Activated CD4-positive, alpha-beta T cell treated with anti-CD3 and anti-CD28 coated beads, Interleukin-2, amount 10 ng/mL, durations not matched to agents 24 days and 14 days (primary cell): ENCODE results near the gene POMT2. TPM values are rescaled to one million over a fixed set of nuclear protein-coding genes. Genes with fewer than 3 reads are reported as not detected.
"Not testable (repeated sequence)": the region's sequence is repeated elsewhere in the genome, so short reads cannot be mapped to it uniquely, and the experiment has no call there.

Experiments used
- DNase-seq: peaks from one replicate; pipeline ENCODE4 v3.0.0; 2022
- H3K27ac Mint-ChIP-seq: one replicate; pipeline ENCODE4 v1.8.0; 2022; ENCODE audit warnings: mild to moderate bottlenecking, mixed read lengths
- H3K27me3 Mint-ChIP-seq: one replicate; pipeline ENCODE4 v1.8.0; 2022; ENCODE audit warnings: mixed read lengths
- H3K36me3 Mint-ChIP-seq: one replicate; pipeline ENCODE4 v1.8.0; 2022; ENCODE audit warnings: low read depth, mild to moderate bottlenecking, mixed read lengths
- H3K4me1 Mint-ChIP-seq: one replicate; pipeline ENCODE4 v1.8.0; 2021; ENCODE audit warnings: mixed read lengths
- H3K4me3 Mint-ChIP-seq: one replicate; pipeline ENCODE4 v1.8.0; 2022; ENCODE audit warnings: mild to moderate bottlenecking, moderate library complexity, mixed read lengths
- H3K9me3 Mint-ChIP-seq: one replicate; pipeline ENCODE4 v1.8.0; 2021; ENCODE audit warnings: mixed read lengths
- intact Hi-C: fragments of 100-400 bp; cut with micrococcal nuclease; formaldehyde crosslinking; loops from one replicate; pipeline ENCODE4 v1.15.1; 2023
- total RNA-seq: library from RNA; stranded (reverse); gene quantifications from 2 replicates; pipeline ENCODE4 v1.2.3, GENCODE V29; 2022

The POMT2 gene
- total RNA-seq, 1 donor from 2014 or later, result 23.5 TPM

DNA sequence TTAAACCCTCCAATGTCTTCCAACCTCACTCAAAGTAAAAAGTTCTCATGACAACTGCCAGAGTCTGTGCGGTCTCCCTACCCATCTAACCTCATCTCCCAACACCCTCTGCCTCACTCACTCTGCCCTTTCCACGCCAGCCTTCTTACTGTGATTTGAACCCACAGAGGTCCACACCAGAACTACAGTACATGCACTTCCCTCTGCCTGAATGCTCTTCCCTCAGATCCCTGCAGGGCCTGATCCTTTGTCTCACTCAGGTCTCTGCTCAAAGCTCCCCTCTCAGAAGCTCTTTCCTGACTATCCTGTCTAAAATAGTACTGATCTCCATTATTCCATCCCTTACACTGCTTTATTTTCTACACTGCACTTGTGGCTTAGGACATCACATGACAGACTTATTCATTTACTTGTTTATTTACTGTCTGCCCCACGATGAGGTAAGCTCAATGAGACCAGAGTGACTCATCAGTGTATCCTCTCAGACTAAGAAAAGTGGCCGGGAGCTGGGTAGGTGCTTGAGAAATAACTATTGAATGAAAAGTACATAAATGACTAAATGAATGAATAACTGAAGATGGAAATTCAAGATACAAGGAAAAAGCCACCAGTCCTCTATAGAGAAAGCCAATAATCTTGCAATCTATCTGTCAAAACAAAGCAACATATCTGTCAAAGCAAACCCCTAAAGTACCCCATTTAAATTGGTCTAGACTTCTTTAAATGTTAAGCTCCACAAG lies 17.1 kb downstream of the POMT2 start:
- intact Hi-C loops, result loop anchor here (1.0 to 5.0 kb wide), 9 partner anchors 13 to 404 kb away; partner anchors contain the start of genes AHSA1, ALKBH1, CIPC and GSTZ1
- peak; percentile 78 for DNase-seq
- Mint-ChIP-seq H3K36me3 (peaks cover 2% of the 10 kb centered on the region), H3K4me3 (peak overlapping the region; percentile 51), H3K27me3 (no peaks in the 10 kb centered on the region), H3K4me1 (peaks cover 29% of the 10 kb centered on the region), H3K27ac (peak overlapping the region; percentile 91), H3K9me3 (no peaks in the 10 kb centered on the region)

DNA sequence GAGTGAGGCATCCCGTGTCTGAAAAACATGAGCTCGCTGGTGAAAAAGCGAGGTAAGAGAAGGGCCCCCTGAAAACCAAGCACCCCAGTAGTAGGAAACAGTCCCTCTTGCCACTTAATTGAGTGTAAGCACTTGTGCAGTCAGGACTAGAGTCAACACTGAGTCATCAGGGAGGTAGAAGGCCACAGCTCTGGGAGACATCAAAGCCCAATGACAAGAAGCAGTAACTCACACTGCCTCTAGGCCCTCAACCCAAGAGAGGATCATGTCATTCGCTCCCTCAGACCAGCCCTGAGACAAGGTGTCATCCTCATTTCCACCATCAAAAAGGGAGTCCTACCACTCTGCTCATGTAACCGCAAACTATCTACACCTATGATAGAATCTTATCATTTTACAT lies 17.8 kb downstream of the POMT2 start:
- Mint-ChIP-seq H3K27ac (peak overlapping the region; percentile 91), H3K4me3 (peak overlapping the region; percentile 51), H3K36me3 (peaks cover 2% of the 10 kb centered on the region), H3K9me3 (no peaks in the 10 kb centered on the region), H3K27me3 (no peaks in the 10 kb centered on the region), H3K4me1 (peaks cover 29% of the 10 kb centered on the region)
- peak; percentile 81 for DNase-seq
- intact Hi-C loops, result loop anchor here (1.0 to 5.0 kb wide), 9 partner anchors 13 to 404 kb away; partner anchors contain the start of genes AHSA1, ALKBH1, CIPC and GSTZ1

DNA sequence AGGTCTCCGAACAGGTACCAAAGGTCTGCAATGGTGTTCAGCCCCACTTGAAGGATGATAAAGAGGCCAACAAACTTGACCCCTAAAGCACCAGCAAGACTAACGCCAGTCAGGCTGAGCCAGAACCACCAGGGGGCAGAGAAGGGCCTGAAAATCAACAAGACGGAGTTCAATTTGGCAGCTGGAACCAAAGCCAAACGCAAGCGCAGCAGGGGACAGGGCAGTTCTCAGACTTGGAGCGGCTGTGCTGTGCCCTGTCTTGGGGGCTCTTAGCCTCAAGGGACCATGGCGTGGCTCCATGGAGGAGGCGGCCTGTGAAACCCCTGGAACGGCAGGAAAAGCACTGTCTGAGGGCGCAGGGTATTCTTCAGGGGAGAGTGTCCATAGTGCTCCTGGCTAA lies 19.6 kb downstream of the POMT2 start:
- Mint-ChIP-seq H3K27ac (no peak overlapping the region), H3K4me1 (peaks cover 22% of the 10 kb centered on the region), H3K4me3 (no peak overlapping the region), H3K27me3 (no peaks in the 10 kb centered on the region), H3K36me3 (peaks cover 2% of the 10 kb centered on the region), H3K9me3 (no peaks in the 10 kb centered on the region)
- intact Hi-C loops, result loop anchor here (2.0 to 5.0 kb wide), 3 partner anchors 204 to 406 kb away; partner anchors contain the start of genes ALKBH1, CIPC and SLIRP
- peak; percentile 88 for DNase-seq

DNA sequence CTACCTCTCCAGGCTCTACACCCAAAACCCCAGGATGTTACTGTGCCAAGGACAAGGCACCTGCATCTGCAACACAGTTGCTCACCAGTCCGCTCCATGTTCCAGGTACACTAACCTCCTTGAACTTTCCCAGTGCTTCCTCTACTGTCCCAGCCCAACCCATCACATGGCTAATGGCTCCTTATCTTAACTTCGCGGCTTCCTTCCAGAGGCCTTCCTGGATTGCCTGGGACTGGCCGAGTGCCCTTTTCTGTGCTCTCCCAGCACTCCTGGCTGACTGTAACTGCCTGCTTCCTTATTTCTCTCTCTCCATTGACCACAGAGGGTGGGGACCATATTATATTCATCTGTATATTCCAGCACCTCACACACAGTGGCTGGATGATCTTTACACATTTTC lies 20.9 kb downstream of the POMT2 start:
- Mint-ChIP-seq H3K27ac (no peak overlapping the region), H3K4me3 (no peak overlapping the region), H3K36me3 (peaks cover under 1% of the 10 kb centered on the region), H3K9me3 (no peaks in the 10 kb centered on the region), H3K27me3 (no peaks in the 10 kb centered on the region), H3K4me1 (peaks cover 18% of the 10 kb centered on the region)
- no peak for DNase-seq
- intact Hi-C loops, result loop anchor here (2.0 to 5.0 kb wide), 3 partner anchors 202 to 408 kb away; partner anchors contain the start of genes ALKBH1, CIPC and SLIRP

DNA sequence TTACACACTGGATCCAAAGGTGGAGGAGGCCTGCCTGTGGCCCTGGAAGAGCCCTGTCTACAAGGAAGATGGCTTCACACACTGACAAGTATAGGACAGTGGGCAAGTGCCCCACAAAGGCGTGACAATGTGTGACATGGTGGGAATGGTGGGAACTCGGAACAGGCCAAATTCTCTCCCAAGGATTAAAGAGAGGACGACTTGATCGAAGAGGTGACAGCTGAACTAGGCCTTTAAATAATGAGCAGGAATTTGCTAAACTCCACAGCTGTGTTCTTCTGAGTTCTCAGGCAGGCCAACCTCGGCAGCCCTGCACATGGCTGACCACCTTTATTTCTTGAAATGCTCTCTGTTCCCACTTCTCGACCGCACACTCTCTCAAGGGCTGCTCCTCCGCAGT lies 23.8 kb downstream of the POMT2 start:
- H3K4me3 Mint-ChIP-seq, result no peak overlapping the region
- H3K4me1 Mint-ChIP-seq, result no peaks in the 10 kb centered on the region
- no peak for DNase-seq
- no peaks in the 10 kb centered on the region for H3K9me3 Mint-ChIP-seq
- intact Hi-C loops, result no loop called here
- H3K27me3 Mint-ChIP-seq, result no peaks in the 10 kb centered on the region
- H3K36me3 Mint-ChIP-seq, result no peaks in the 10 kb centered on the region
- H3K27ac Mint-ChIP-seq, result no peak overlapping the region

DNA sequence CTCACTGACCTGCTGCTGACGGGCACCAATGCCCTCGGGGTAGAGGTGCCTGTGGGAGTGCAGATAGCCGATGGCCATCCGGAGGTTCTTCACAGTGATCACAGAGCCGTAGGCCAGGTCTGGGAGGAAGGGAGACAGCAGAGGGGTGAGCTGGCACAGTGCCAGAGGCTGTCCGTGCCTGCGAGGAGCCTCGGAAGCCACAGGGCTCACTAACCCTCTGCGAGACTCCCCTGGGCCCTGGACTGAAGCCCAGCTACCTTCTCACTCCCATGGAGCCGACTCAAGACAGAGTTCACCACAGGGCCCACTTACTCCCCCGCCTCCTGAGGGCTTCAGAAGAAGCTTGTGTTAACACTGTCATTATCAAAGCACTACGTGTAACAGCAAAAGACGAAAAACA lies 24.5 kb downstream of the POMT2 start:
- DNase-seq, result no peak
- no peaks in the 10 kb centered on the region for H3K4me1 Mint-ChIP-seq
- H3K36me3 Mint-ChIP-seq, result no peaks in the 10 kb centered on the region
- no peak overlapping the region for H3K4me3 Mint-ChIP-seq
- no peaks in the 10 kb centered on the region for H3K27me3 Mint-ChIP-seq
- no peak overlapping the region for H3K27ac Mint-ChIP-seq
- intact Hi-C loops, result no loop called here
- H3K9me3 Mint-ChIP-seq, result no peaks in the 10 kb centered on the region

DNA sequence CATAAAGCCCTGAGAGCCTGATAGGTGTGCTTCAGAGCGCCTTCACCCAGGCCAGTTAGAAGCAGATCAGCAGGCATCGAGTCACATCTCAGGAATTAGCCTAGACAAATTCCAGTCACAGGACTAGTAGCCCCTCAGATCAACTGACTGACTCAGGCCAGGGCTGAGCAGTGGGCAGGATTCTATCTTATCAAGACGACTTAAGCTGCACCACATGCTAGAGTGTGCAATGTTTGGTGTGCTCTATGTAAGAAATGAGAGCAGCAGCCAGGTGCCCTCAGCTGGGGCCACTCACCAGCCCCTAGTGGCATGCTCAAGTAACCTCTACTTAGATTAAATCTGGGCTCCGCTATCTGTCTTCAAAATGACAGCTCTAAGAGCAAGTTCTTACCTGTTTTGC lies 30.0 kb downstream of the POMT2 start:
- Mint-ChIP-seq H3K36me3 (peaks cover 2% of the 10 kb centered on the region), H3K9me3 (no peaks in the 10 kb centered on the region), H3K4me3 (no peak overlapping the region), H3K4me1 (no peaks in the 10 kb centered on the region), H3K27ac (no peak overlapping the region), H3K27me3 (no peaks in the 10 kb centered on the region)
- intact Hi-C loops, result no loop called here
- DNase-seq, result no peak

DNA sequence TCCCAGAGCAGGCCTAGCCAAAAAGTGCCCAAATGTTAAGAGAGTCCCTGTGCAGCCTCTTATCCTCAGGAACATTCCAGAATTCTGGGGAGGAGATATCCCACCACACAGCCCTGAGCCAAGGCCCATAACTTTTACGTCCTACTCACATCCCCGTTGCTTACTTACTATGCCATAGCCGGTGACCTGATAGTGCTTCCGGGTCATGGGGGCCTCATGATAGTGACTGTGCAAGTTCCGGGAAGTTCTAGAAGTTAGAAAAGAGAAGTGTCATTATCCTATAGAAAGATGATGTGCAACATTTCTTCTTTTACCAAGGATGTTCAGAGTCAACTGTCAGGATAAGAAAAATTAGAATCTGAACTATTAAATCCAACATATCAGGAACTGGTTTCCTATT lies 34.1 kb downstream of the POMT2 start:
- Mint-ChIP-seq H3K4me3 (no peak overlapping the region), H3K36me3 (peaks cover 9% of the 10 kb centered on the region), H3K27ac (no peak overlapping the region), H3K9me3 (no peaks in the 10 kb centered on the region), H3K27me3 (no peaks in the 10 kb centered on the region), H3K4me1 (no peaks in the 10 kb centered on the region)
- intact Hi-C loops, result no loop called here
- no peak for DNase-seq

DNA sequence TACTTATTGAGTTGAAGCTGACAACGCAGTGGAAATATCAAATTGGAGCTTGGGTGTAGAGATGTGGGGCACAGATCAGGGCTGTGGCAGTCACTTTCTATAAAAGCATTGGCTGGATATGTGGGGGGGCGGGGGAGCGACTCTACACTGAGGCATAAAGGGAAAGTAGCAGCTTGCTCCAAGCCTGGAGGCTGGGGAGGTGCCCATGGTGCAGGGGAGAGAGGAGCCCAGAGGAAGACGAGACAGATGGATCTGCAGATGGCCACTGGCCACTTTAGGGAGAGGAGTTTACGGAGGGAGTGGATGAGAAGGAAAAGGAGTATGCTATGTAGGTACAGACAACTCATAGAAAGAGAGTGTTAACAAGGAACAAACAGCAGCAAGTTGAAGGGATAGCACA lies 36.2 kb downstream of the POMT2 start:
- H3K4me3 Mint-ChIP-seq, result no peak overlapping the region
- DNase-seq, result no peak
- intact Hi-C loops, result no loop called here
- H3K4me1 Mint-ChIP-seq, result no peaks in the 10 kb centered on the region
- H3K27ac Mint-ChIP-seq, result no peak overlapping the region
- H3K27me3 Mint-ChIP-seq, result no peaks in the 10 kb centered on the region
- peaks cover 9% of the 10 kb centered on the region for H3K36me3 Mint-ChIP-seq
- H3K9me3 Mint-ChIP-seq, result no peaks in the 10 kb centered on the region

DNA sequence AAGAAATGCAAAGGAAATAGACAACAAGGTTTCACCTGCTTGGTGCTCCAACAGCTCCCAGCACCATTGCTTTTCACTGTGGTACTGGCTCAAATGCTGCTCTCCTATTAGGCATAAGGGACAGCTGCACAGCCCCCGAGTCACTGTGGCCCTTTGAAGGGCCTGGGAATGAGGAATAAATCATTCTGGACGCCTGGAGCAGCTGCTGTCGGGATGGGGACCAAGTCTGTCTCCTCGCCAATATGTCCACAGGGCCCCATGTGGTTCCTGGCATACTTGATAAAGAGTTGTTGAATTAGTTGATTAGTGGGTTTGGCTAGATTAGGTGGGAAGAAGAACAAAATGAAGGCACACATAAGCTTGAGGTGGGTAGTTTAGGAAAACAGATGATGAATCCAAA lies 36.6 kb downstream of the POMT2 start:
- H3K27ac Mint-ChIP-seq, result no peak overlapping the region
- intact Hi-C loops, result no loop called here
- no peaks in the 10 kb centered on the region for H3K27me3 Mint-ChIP-seq
- no peak overlapping the region for H3K4me3 Mint-ChIP-seq
- no peak for DNase-seq
- peaks cover 9% of the 10 kb centered on the region for H3K36me3 Mint-ChIP-seq
- H3K9me3 Mint-ChIP-seq, result no peaks in the 10 kb centered on the region
- no peaks in the 10 kb centered on the region for H3K4me1 Mint-ChIP-seq

DNA sequence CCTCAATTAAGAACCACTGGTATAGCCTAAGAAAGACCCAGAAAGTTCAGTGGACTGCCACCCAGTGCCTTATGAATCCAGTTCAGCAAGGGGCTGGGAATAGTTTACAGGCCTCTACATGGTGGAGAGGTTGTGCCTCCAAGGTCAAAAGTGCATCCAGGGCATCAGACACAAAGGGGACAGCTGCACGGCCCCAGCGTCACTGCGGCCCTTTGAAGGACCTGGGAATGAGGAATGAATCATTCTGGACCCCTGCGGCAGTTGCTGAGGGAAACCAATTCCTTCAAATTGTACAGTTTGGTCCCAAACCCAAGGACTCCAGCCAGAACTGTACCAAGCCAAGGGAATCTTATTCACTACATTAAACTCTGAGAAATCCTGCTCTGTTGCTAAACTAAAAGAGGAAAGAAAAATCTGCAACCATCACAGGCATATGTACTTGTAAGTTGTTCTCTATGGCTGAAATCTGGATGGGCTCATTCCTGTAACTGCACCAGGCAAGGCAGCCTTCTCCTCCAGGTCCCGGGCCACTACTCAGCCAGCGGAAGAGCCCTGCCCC lies 38.8 kb downstream of the POMT2 start:
- H3K4me1 Mint-ChIP-seq, result no peaks in the 10 kb centered on the region
- peaks cover 9% of the 10 kb centered on the region for H3K36me3 Mint-ChIP-seq
- DNase-seq, result no peak
- no peak overlapping the region for H3K27ac Mint-ChIP-seq
- no peak overlapping the region for H3K4me3 Mint-ChIP-seq
- intact Hi-C loops, result no loop called here
- no peaks in the 10 kb centered on the region for H3K27me3 Mint-ChIP-seq
- H3K9me3 Mint-ChIP-seq, result no peaks in the 10 kb centered on the region

DNA sequence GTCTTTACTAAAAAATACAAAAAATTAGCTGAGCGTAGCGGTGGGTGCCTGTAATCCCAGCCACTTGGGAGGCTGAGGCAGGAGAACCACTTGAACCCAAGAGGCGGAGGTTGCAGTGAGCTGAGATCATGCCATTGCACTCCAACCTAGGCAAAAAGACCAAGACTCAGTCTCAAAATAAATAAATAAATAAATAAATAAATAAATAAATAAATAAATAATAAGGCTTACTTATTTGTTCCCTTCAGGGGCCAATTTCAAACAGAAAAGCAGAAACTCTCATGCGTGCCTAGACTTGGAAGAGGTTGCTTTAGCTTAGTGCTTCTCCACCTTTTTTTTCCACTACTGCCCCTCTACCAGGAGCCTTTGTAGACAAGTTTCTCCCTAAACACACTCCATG lies 39.8 kb downstream of the POMT2 start:
- H3K4me3 Mint-ChIP-seq, DNase-seq, H3K9me3 Mint-ChIP-seq, H3K27ac Mint-ChIP-seq, H3K4me1 Mint-ChIP-seq, H3K36me3 Mint-ChIP-seq, H3K27me3 Mint-ChIP-seq, intact Hi-C loops: not testable (repeated sequence)

DNA sequence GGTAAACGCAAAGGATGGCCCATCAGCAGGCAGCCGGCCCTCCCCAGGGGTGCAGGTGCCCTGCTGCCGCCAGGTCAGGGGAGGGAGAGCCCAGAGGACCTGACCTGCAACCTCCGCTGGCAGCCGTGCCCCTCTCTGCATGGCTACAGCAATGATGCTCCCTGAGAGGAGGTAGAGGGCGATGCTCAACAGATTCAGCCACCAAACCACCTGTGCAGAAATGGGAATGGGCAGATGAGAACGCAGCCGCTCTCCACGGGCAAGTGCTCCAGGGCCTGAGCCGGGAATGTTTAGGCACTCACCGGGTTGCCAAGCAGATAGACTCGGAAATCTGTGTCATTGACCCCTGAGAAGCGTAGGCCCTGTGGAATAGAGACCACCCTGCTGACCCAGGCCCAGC lies 41.0 kb downstream of the POMT2 start:
- DNase-seq, result no peak
- Mint-ChIP-seq H3K9me3 (no peaks in the 10 kb centered on the region), H3K27ac (no peak overlapping the region), H3K4me3 (no peak overlapping the region), H3K27me3 (no peaks in the 10 kb centered on the region), H3K4me1 (no peaks in the 10 kb centered on the region), H3K36me3 (peaks cover 5% of the 10 kb centered on the region)
- intact Hi-C loops, result no loop called here

DNA sequence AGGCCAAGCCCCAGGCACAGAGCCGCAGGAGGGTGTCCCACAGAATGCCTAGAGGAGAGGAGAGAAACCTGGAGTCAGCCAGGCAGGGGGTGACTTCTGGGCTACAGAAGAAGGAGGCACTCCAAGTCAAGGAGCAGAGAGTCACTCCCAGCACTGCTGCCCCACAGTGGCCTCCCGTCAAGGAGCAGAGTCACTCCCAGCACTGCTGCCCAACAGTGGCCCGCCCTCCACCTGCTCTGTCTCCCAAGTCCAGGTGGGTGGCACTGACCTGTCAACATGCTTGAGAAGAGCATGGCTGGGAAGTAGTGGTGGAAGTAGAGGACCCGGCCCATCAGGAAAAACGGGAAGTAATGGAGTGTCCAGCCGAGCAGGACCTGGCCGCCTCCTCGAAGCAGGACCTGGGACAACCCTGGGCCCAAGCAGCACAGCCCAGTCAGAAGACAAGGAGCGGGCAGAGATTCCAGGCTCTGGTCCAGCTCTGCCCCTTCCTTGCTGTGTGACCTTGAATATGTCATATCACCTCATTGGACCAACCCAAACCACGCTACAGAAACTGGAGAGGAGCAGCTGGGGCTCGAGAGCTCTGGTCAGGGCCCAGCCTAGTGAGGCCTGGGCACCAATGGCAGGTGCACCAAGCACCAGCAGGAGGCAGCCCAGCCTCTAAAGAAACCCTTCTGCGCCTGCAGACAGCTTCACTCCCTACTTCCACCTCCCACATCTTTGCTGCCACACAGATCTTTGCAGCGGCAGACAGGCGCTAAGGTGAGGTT lies 42.0 kb downstream of the POMT2 start:
- Mint-ChIP-seq H3K27ac (no peak overlapping the region), H3K27me3 (no peaks in the 10 kb centered on the region), H3K9me3 (no peaks in the 10 kb centered on the region), H3K4me1 (no peaks in the 10 kb centered on the region), H3K4me3 (no peak overlapping the region), H3K36me3 (peaks cover 1% of the 10 kb centered on the region)
- intact Hi-C loops, result no loop called here
- no peak for DNase-seq
